HEK293T (cell line): ENCODE data around the gene TSC2.
"Not testable (repeated sequence)": the region's sequence is repeated elsewhere in the genome, so short reads cannot be mapped to it uniquely, and the experiment has no call there.

ENCODE experiments used
- CTCF ChIA-PET: fragments of 350-600 bp; formaldehyde crosslinking; extraction: SDS; loops from one replicate; lab custom pipeline; 2021; ENCODE audit warnings: antibody characterized with exemption, inconsistent platforms; lab: Yijun Ruan, JAX
- POLR2A ChIA-PET: fragments of 350-600 bp; formaldehyde crosslinking; extraction: SDS; loops from one replicate; lab custom pipeline; 2020; ENCODE audit warnings: antibody characterized with exemption, inconsistent platforms; lab: Yijun Ruan, JAX
- DNase-seq: peaks from one replicate; pipeline ENCODE4 v3.0.0; 2012; ENCODE audit warnings: mixed read lengths; ENCODE audit errors: extremely low spot score
- ARNT ChIP-seq: fragments of 450-650 bp; IDR thresholded peaks from 2 replicates; pipeline ENCODE4 v1.6.1; 2017; ENCODE audit warnings: mild to moderate bottlenecking
- BHLHE40 ChIP-seq: fragments of 450-650 bp; IDR thresholded peaks from 2 replicates; pipeline ENCODE4 v1.6.1; 2016; ENCODE audit warnings: mild to moderate bottlenecking, moderate library complexity, borderline replicate concordance
- CTBP1 ChIP-seq: fragments of 450-650 bp; IDR thresholded peaks from 2 replicates; pipeline ENCODE4 v1.6.1; 2016; ENCODE audit warnings: borderline replicate concordance
- ELF4 ChIP-seq: fragments of 450-650 bp; IDR thresholded peaks from 2 replicates; pipeline ENCODE4 v1.6.1; 2017; ENCODE audit warnings: antibody characterized with exemption
- FOXA1 ChIP-seq: fragments of 450-650 bp; IDR thresholded peaks from 2 replicates; pipeline ENCODE4 v1.6.1; 2016; ENCODE audit warnings: mild to moderate bottlenecking
- FOXK2 ChIP-seq: fragments of 450-650 bp; IDR thresholded peaks from 2 replicates; pipeline ENCODE4 v1.6.1; 2016; ENCODE audit warnings: mild to moderate bottlenecking
- FOXM1 ChIP-seq: fragments of 450-650 bp; IDR thresholded peaks from 2 replicates; pipeline ENCODE4 v1.6.1; 2017; ENCODE audit warnings: mild to moderate bottlenecking, borderline replicate concordance
- HDGF ChIP-seq: fragments of 450-650 bp; IDR thresholded peaks from 2 replicates; pipeline ENCODE4 v1.6.1; 2017; ENCODE audit warnings: antibody characterized with exemption, borderline replicate concordance
- L3MBTL2 ChIP-seq: fragments of 450-650 bp; conservative IDR thresholded peaks from 2 replicates; pipeline ENCODE4 v1.6.1; 2016; ENCODE audit warnings: mild to moderate bottlenecking
- LEF1 ChIP-seq: fragments of 450-650 bp; IDR thresholded peaks from 2 replicates; pipeline ENCODE4 v1.6.1; 2017; ENCODE audit warnings: mild to moderate bottlenecking, borderline replicate concordance
- NFRKB ChIP-seq: fragments of 450-650 bp; IDR thresholded peaks from 2 replicates; pipeline ENCODE4 v1.6.1; 2016; ENCODE audit warnings: mild to moderate bottlenecking, moderate library complexity
- PKNOX1 ChIP-seq: fragments of 450-650 bp; IDR thresholded peaks from 2 replicates; pipeline ENCODE4 v1.6.1; 2016
- SP1 ChIP-seq: fragments of 450-650 bp; IDR thresholded peaks from 2 replicates; pipeline ENCODE4 v1.6.1; 2017
- SUZ12 ChIP-seq: fragments of 450-650 bp; IDR thresholded peaks from 2 replicates; pipeline ENCODE4 v1.6.1; 2016; ENCODE audit warnings: mild to moderate bottlenecking
- TARDBP ChIP-seq: fragments of 450-650 bp; IDR thresholded peaks from 2 replicates; pipeline ENCODE4 v1.6.1; 2016
- ZNF384 ChIP-seq: fragments of 450-650 bp; IDR thresholded peaks from 2 replicates; pipeline ENCODE4 v1.6.1; 2016

TSC2 gene

DNA sequence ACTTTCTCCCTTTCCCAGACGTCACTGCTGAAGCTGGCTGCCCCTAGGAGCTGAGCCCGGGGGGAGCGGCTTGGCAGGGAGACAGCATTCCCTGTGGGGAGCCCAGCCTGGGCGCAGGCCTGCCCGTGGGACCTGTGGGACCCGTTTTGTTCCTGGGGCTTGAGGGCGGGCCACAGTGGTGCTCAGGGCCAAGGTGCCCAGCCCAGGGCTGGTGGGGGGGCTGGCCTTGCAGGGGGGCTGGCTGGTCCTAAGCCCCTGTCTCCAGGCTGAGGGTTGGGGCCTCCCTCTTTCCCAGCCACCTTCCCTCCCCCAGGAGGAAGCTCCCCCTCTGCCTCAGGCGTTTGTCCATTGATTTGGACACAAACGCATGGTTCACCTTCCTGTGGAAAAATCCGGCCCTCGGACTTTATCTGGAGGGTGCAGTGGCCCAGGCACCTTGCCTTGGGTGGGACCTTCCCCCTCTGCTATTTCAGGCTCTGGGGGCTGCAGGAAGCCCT lies 16.7 kb upstream of the TSC2 start:
- DNase-seq = no peak
- ChIA-PET POLR2A (no interaction called here), CTCF (interaction anchor here (0.7 kb wide), 1 partner anchor 46 kb away, joined by 5 read pairs; no protein-coding TSS in a partner anchor)
- TF ChIP-seq SUZ12 (no peak), PKNOX1 (no peak), LEF1 (no peak), HDGF (no peak), L3MBTL2 (no peak), FOXA1 (no peak), ELF4 (no peak), NFRKB (no peak), SP1 (no peak), FOXK2 (no peak), TARDBP (no peak), ARNT (no peak)

DNA sequence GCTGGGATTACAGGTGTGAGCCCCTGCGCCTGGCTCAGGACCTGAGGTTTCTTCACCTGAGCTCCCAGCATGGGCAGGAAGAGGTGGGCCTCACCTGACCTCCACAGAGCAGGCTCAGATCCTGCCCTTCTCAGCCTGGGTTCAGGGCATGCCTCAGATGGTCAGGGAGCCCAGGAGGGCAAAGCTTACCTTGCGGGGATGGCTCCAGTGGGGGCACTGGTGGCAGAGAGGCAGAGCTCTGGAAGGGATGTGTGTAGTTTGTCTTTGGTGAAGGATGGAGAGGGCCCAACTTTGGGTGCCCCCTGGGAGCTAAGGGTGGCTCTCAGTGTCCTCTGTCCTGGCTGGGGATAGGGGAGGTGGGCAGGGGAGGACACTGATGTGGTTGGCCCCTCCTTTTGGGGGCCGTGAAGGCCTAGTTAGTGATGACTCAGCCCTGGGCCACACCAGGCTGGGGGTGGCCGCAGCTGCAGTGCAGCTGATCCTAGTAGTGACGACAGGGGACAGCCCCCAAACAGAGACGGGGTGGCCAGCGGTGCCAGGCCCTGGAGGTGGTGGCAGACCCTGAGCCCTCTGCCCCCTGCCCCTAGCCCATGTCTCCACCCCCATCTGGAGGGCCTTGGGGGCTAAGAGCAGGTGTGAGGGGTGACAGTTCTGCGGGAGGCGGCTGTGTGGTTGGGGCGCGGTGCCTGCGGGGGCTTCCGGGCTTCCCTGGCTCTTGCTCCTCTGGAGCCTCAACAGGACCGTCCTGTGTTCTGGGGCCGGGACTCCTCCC lies 15.3 kb upstream of the TSC2 start:
- ChIA-PET CTCF (interaction anchor here (0.7 kb wide), 1 partner anchor 15 kb away, joined by 3 read pairs; the partner anchor contains the start of genes NTHL1 and TSC2), POLR2A (interaction anchor here (0.7 to 1.2 kb wide), 6 partner anchors 15 to 171 kb away, joined by 3 to 5 read pairs (median 4); partner anchors contain the start of genes NTHL1, RPS2, TBL3 and TRAF7)
- TF ChIP-seq FOXA1 (no peak), ARNT (no peak), FOXK2 (no peak), ZNF384 (no peak), SP1 (no peak)
- no peak for DNase-seq

GRCh38 chr16:2033057-2033908 lies 14.5 kb upstream of the TSC2 start:
- ChIA-PET POLR2A (interaction anchor here (0.7 to 1.0 kb wide), 2 partner anchors 121 to 170 kb away, joined by 3 read pairs; no protein-coding TSS in a partner anchor), CTCF (no interaction called here)
- no peak for DNase-seq
- TF ChIP-seq ELF4 = no peak
- no peak for TF ChIP-seq FOXM1
- TF ChIP-seq CTBP1 = no peak
- no peak for TF ChIP-seq FOXK2
- TF ChIP-seq ARNT = no peak

DNA sequence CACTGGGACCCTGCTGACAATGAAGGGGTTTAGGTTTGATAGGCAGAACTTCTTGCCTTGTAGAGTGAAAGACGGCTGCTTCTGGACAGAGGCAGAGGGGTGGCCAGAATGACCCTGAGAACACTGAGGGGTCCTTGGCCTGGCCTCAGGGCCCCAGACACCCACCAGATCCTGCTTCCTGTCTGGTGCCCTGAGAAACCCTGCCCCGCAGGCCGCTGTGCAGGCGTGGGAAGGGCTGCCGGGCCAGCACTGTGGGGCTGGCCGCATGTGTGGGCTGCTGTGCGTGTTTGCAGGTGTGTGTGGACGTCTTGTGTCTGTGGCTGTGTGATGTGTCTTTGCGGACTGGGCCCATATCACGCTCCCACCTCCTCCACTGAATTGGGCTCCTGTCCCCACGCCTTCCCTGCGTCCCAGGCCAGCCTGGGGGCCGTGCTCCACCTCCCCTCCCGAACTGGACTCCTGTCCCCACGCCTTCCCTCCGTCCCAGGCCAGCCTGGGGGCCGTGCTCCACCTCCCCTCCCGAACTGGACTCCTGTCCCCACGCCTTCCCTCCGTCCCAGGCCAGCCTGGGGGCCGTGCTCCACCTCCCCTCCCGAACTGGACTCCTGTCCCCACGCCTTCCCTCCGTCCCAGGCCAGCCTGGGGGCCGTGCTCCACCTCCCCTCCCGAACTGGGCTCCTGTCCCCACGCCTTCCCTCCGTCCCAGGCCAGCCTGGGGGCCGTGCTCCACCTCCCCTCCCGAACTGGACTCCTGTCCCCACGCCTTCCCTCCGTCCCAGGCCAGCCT lies 13.7 kb upstream of the TSC2 start:
- POLR2A ChIA-PET, CTCF ChIA-PET, DNase-seq: not testable (repeated sequence)

DNA sequence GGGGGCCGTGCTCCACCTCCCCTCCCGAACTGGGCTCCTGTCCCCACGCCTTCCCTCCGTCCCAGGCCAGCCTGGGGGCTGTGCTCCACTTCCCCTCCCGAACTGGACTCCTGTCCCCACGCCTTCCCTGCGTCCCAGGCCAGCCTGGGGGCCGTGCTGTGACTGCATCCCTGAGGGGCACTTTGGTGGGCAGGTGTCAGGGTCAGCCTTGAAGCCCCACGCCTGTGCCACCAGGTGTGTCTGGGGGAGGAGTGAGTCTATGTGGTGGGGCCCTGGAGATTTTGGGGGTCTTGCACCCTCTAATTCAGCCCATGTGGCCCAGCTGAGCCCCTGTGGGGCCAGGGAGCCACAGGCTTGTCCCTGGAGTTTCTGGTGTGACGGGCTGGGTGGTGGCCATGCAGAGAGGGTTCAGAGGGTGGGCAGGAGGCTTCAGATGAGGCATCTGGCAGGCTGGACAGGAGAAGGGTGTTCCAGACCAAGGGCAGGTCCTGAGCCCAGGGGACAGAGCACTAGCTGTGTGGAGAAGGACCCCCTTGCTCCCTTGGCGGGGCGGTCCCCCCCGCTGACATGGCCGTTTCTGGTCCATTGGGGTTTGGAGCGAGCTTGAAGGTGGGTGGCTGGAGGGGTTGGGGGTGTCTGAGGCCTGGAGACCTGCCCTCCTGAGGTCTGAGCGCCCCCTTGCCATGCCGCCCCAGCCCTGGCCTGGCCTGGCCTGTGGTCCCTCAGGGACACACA lies 12.9 kb upstream of the TSC2 start:
- CTCF ChIA-PET = no interaction called here
- DNase-seq = no peak
- POLR2A ChIA-PET = interaction anchor here (1.5 to 3.3 kb wide), 2 partner anchors 12 to 70 kb away, joined by 5 to 10 read pairs; partner anchors contain the start of genes NTHL1, RPS2 and TSC2
- TF ChIP-seq SUZ12 = no peak
- no peak for TF ChIP-seq SP1
- TF ChIP-seq NFRKB = no peak
- TF ChIP-seq TARDBP = no peak
- TF ChIP-seq FOXM1 = no peak
- no peak for TF ChIP-seq BHLHE40
- no peak for TF ChIP-seq ARNT
- no peak for TF ChIP-seq CTBP1
- TF ChIP-seq FOXK2 = no peak

DNA sequence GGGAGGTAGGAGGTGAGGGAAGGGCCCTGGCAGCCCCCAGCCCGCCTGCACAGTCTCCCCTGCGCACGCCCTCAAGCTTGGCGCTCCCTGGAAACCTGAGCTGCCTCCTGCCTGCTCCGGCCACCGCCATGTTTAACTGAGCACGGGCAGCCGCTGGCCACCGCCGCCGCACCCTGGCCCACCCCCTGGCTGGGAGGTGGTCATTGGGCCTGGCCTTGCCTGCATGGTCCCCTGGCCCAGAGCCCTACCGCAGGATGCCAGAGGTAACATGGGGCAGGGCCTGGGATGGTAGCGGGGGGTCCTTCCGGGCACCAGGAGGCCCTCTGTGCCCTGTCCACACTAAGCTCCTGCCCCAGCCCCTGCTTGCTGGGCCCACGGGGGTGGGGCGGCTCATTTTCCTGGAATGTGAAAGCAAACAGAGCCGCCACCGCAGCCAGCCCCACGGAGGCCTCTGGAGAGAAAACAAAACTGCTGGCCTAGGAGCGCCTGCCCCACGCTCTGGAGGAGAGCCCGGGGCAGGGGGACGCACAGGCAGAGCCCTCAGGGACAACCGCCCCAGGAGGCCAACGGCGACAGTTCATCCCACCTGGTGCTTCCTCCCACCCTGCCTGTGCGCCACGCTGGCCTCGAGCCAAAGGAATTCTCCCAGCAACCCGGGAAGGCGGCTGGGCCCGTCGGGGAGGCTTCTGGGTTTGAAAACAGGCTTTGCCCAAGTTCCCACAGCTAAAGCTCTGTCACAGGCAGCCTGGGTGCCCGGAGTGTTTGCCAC lies 12.2 kb upstream of the TSC2 start:
- POLR2A ChIA-PET = interaction anchor here (1.5 to 3.3 kb wide), 2 partner anchors 12 to 71 kb away, joined by 5 to 10 read pairs; partner anchors contain the start of genes NTHL1, RPS2 and TSC2
- CTCF ChIA-PET = no interaction called here
- no peak for TF ChIP-seq HDGF
- no peak for TF ChIP-seq TARDBP
- TF ChIP-seq ELF4 = no peak
- no peak for TF ChIP-seq ZNF384
- TF ChIP-seq SUZ12 = no peak
- no peak for TF ChIP-seq PKNOX1
- DNase-seq = no peak
